ENCODE data around the gene GPR39.

GRCh38 chr2:132479155-132479554 lies 62.5 kb downstream of the GPR39 start:
- TF ChIP-seq POLR2A (IDR thresholded peaks at IDR 0.05) = no peak
- TF ChIP-seq CTCF (IDR thresholded peaks at IDR 0.05) = no peak

Measured in Peyer's patch (tissue), 4 donors.